Thyroid gland (tissue), 4 donors: Measurements from ENCODE around the gene FOXK1.

Experiments
- POLR2A ChIP-seq, 2 donors: fragments of 450-650 bp; IDR thresholded peaks; one replicate each; pipeline ENCODE4 v1.6.1; 2017; ENCODE audit warnings: antibody characterized with exemption in 2 of 2, mild to moderate bottlenecking in 2 of 2, moderate library complexity in 1 of 2
- TF ChIP-seq, protein P1 (sequence below), 6 experiments: fragments of 200-600 bp in 3 of 6; fragments of 450-650 bp in 3 of 6; sonication (generic) in 3 of 6; IDR thresholded peaks; one replicate each; pipeline ENCODE4 v1.5.1; 2016 to 2019; ENCODE audit warnings: antibody characterized with exemption in 6 of 6, mild to moderate bottlenecking in 2 of 6, inconsistent platforms in 1 of 6, moderate library complexity in 1 of 6

DNA sequence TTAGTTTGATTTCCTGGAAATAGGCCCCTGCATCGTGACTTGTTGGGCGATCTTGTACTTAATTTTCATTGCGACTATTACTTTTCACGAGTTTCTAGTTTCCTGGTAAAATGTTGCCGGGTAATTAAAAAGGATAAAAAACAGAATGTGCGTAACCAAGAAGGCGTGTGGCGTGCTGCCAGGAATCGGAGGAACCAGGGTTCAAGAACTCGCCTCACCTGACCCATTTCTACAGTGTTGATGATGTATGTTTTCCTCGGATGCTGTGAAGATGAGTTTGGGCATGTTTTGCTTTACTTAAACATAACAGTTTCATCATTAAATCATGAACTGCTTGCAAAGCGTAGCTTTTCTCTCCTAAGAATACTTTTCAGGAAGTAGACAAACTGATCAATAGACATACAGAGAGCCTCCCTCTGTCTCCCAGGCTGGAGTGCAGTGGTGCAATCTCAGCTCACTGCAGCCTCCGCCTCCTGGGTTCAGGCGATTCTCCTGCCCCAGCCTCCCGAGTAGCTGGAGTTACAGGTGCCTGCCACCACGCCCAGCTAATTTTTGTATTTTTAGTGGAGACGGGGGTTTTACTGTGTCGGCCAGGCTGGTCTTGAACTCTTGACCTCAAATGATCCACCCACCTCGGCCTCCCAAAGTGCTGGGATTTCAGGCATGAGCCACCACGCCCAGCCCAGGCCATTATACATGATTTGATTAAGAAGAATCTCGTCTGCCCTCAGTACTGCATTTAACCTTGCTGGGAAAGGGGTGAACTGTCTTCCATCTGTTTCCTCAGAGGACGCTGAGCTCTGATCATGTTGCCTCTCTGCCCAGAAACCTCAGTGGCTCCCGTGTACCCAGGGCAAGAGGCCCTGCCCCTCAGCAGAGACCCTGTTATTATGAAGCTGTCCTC lies 9.1 kb downstream of the FOXK1 start:
- TF ChIP-seq, protein P1, sequence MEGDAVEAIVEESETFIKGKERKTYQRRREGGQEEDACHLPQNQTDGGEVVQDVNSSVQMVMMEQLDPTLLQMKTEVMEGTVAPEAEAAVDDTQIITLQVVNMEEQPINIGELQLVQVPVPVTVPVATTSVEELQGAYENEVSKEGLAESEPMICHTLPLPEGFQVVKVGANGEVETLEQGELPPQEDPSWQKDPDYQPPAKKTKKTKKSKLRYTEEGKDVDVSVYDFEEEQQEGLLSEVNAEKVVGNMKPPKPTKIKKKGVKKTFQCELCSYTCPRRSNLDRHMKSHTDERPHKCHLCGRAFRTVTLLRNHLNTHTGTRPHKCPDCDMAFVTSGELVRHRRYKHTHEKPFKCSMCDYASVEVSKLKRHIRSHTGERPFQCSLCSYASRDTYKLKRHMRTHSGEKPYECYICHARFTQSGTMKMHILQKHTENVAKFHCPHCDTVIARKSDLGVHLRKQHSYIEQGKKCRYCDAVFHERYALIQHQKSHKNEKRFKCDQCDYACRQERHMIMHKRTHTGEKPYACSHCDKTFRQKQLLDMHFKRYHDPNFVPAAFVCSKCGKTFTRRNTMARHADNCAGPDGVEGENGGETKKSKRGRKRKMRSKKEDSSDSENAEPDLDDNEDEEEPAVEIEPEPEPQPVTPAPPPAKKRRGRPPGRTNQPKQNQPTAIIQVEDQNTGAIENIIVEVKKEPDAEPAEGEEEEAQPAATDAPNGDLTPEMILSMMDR (IDR thresholded peaks at IDR 0.05), result no peak
- no peak for TF ChIP-seq POLR2A (IDR thresholded peaks at IDR 0.05)
